Iris pigment epithelial cell (primary cell): ENCODE data around the gene KCNJ10.
"Not testable (repeated sequence)": the region's sequence is repeated elsewhere in the genome, so short reads cannot be mapped to it uniquely, and the experiment has no call there.

Experiments used
- DNase-seq: peaks from one replicate; pipeline ENCODE4 v3.0.0-alpha.2; 2011; ENCODE audit warnings: low read depth

The KCNJ10 gene

GRCh38 chr1:160069460-160070231 is at the start of gene KCNJ10:
Gene KCNJ10 (minus strand): TSS chr1:160070160. CDS start chr1:160042532, 27,628 bp downstream.
- no peak for DNase-seq

GRCh38 chr1:160118928-160119327 is 49.0 kb upstream of the KCNJ10 start:
- no peak for DNase-seq

- no peak for DNase-seq
These were observed 47.8 kb upstream of the KCNJ10 start for GRCh38 chr1:160117709-160118183.

- no peak for DNase-seq
These were observed 47.3 kb upstream of the KCNJ10 start for GRCh38 chr1:160117300-160117699.

- DNase-seq: peak; percentile 30
These were observed 46.6 kb upstream of the KCNJ10 start for GRCh38 chr1:160116283-160117147.

GRCh38 chr1:160115545-160116282 is 45.8 kb upstream of the KCNJ10 start, which contains the start of gene ATP1A2:
Gene ATP1A2 (plus strand): TSS chr1:160115759. CDS start chr1:160115862, 103 bp downstream.
- no peak for DNase-seq

GRCh38 chr1:160114085-160114484 is 44.1 kb upstream of the KCNJ10 start:
- no peak for DNase-seq

- DNase-seq: no peak
These were observed 43.4 kb upstream of the KCNJ10 start for GRCh38 chr1:160113407-160113806.

- DNase-seq: no peak
These were observed 42.4 kb upstream of the KCNJ10 start for GRCh38 chr1:160112357-160112756.

- DNase-seq: not testable (repeated sequence)
These were observed 41.5 kb upstream of the KCNJ10 start for GRCh38 chr1:160111462-160111861.

- DNase-seq: no peak
These were observed 39.7 kb upstream of the KCNJ10 start for GRCh38 chr1:160109686-160110085.

GRCh38 chr1:160108888-160109662 is 39.1 kb upstream of the KCNJ10 start:
- DNase-seq: peak; percentile 63

- no peak for DNase-seq
These were observed 37.6 kb upstream of the KCNJ10 start for GRCh38 chr1:160107512-160107911.

GRCh38 chr1:160105155-160105554 is 35.2 kb upstream of the KCNJ10 start:
- no peak for DNase-seq

- DNase-seq: no peak
These were observed 34.5 kb upstream of the KCNJ10 start for GRCh38 chr1:160104486-160104885.

GRCh38 chr1:160103658-160104408 is 33.9 kb upstream of the KCNJ10 start:
- no peak for DNase-seq

- peak; percentile 21 for DNase-seq
These were observed 32.0 kb upstream of the KCNJ10 start for GRCh38 chr1:160101717-160102522.

GRCh38 chr1:160101037-160101716 is 31.2 kb upstream of the KCNJ10 start:
- DNase-seq: peak; percentile 39
